SK-N-SH (cell line): ENCODE results near the gene RAB3B.

Source experiments
- CTCF ChIP-seq: fragments of 200-600 bp; sonication (generic); IDR thresholded peaks from 2 replicates; pipeline ENCODE4 v1.6.1; 2017; ENCODE audit warnings: antibody characterized with exemption, mild to moderate bottlenecking, moderate library complexity
- EP300 ChIP-seq, 2 experiments: IDR thresholded peaks; 2 replicates each; pipeline versions ENCODE4 v1.4.0 to v1.6.1; 2012; ENCODE audit warnings: borderline replicate concordance in 1 of 2, low read depth in 1 of 2, low read length in 1 of 2
- FOXJ3 ChIP-seq: sonication (generic); formaldehyde crosslinking; IDR thresholded peaks from 2 replicates; pipeline ENCODE4 v1.5.1; 2020; ENCODE audit warnings: mild to moderate bottlenecking, missing genetic modification reagents
- TCF12 ChIP-seq: IDR thresholded peaks from 2 replicates; pipeline ENCODE4 v1.4.0; 2012
- TEAD4 ChIP-seq: IDR thresholded peaks from 2 replicates; pipeline ENCODE4 v1.4.0; 2012; ENCODE audit warnings: mild to moderate bottlenecking, borderline replicate concordance; ENCODE audit not compliant: insufficient read depth
- ZBTB33 ChIP-seq: IDR thresholded peaks from 2 replicates; pipeline ENCODE4 v1.4.0; 2012; ENCODE audit warnings: low read depth, borderline replicate concordance

GRCh38 chr1:51861669-51862068 lies 128.8 kb downstream of the RAB3B start:
- TF ChIP-seq CTCF (no peak), EP300 (IDR thresholded peaks at IDR 0.05; ENCODE audit: borderline replicate concordance in 1 of 2, low read depth in 1 of 2, low read length in 1 of 2) (no peak), TCF12 (no peak), TEAD4 (no peak), ZBTB33 (no peak), FOXJ3 (no peak)
